Esophagus squamous epithelium (tissue), 4 donors: ENCODE data around the gene MORC4.

Experiments
- CTCF ChIP-seq, 6 experiments: fragments of 450-650 bp in 4 of 6; fragments of 200-600 bp in 2 of 6; sonication (generic) in 2 of 6; IDR thresholded peaks; one replicate each; pipeline ENCODE4 v1.5.1; 2016 to 2019; ENCODE audit warnings: antibody characterized with exemption in 6 of 6, mild to moderate bottlenecking in 4 of 6, moderate library complexity in 4 of 6
- POLR2A ChIP-seq, 4 donors: fragments of 450-650 bp; IDR thresholded peaks; one replicate each; pipeline ENCODE4 v1.6.1; 2017; ENCODE audit warnings: antibody characterized with exemption in 4 of 4, mild to moderate bottlenecking in 4 of 4, moderate library complexity in 3 of 4

- TF ChIP-seq CTCF (IDR thresholded peaks at IDR 0.05): no peak
- TF ChIP-seq POLR2A (IDR thresholded peaks at IDR 0.05): no peak
These were observed 26.4 kb downstream of the MORC4 start for GRCh38 chrX:106973433-106974149.
